Fibroblast of lung (primary cell): ENCODE results near the gene ATP10B. TPM values are rescaled to one million over a fixed set of nuclear protein-coding genes. Genes with fewer than 3 reads are reported as not detected.
"Not testable (repeated sequence)": the region's sequence is repeated elsewhere in the genome, so short reads cannot be mapped to it uniquely, and the experiment has no call there.

Experiments
- DNase-seq, 2 donors: peaks; one replicate each; pipeline versions ENCODE4 v3.0.0 to v3.0.0-alpha.2; 2010; ENCODE audit warnings: low read depth in 2 of 2
- H2AFZ ChIP-seq: 2 replicates; pipeline ENCODE4 v1.5.1; 2012; ENCODE audit warnings: low read length, control low read depth, inconsistent platforms
- H3K27ac ChIP-seq: 2 replicates; pipeline ENCODE4 v1.5.1; 2011; ENCODE audit warnings: low read length, control low read depth; ENCODE audit not compliant: insufficient read depth
- H3K27me3 ChIP-seq: 2 replicates; pipeline ENCODE4 v1.5.1; 2011; ENCODE audit warnings: mild to moderate bottlenecking, low read length; ENCODE audit not compliant: control insufficient read depth, insufficient read depth
- H3K36me3 ChIP-seq: 2 replicates; pipeline ENCODE4 v1.5.1; 2011; ENCODE audit warnings: low read length; ENCODE audit not compliant: control insufficient read depth, insufficient read depth
- H3K4me1 ChIP-seq: 2 replicates; pipeline ENCODE4 v1.5.1; 2011; ENCODE audit warnings: low read length; ENCODE audit not compliant: control insufficient read depth, insufficient read depth; ENCODE audit errors: extremely low read depth
- H3K4me2 ChIP-seq: 2 replicates; pipeline ENCODE4 v1.5.1; 2011; ENCODE audit warnings: low read length, control low read depth; ENCODE audit not compliant: insufficient read depth; ENCODE audit errors: extremely low read depth
- H3K4me3 ChIP-seq, 4 experiments: fragments of 200-600 bp in 1 of 4; sonication (generic) in 1 of 4; replicated peaks in 1 of 4; 2 replicates each; pipeline ENCODE4 v1.5.1; 2011 to 2016; ENCODE audit warnings: low read length in 4 of 4, low read depth in 3 of 4, mild to moderate bottlenecking in 3 of 4, control low read depth in 2 of 4, inconsistent platforms in 1 of 4, mixed read lengths in 1 of 4; ENCODE audit not compliant: insufficient read depth in 1 of 4; ENCODE audit errors: control extremely low read depth in 1 of 4
- H3K79me2 ChIP-seq: 2 replicates; pipeline ENCODE4 v1.5.1; 2012; ENCODE audit warnings: mild to moderate bottlenecking, low read length, inconsistent platforms; ENCODE audit not compliant: control insufficient read depth, insufficient read depth
- H3K9ac ChIP-seq: 2 replicates; pipeline ENCODE4 v1.5.1; 2011; ENCODE audit warnings: mild to moderate bottlenecking, low read length, control low read depth; ENCODE audit not compliant: insufficient read depth
- H3K9me3 ChIP-seq: 2 replicates; pipeline ENCODE4 v1.5.1; 2012; ENCODE audit warnings: low read depth, low read length; ENCODE audit not compliant: control insufficient read depth, insufficient read depth
- H4K20me1 ChIP-seq: 2 replicates; pipeline ENCODE4 v1.5.1; 2011; ENCODE audit warnings: low read length; ENCODE audit not compliant: control insufficient read depth, insufficient read depth; ENCODE audit errors: extremely low read depth
- EZH2 ChIP-seq: IDR thresholded peaks from 2 replicates; pipeline ENCODE4 v1.5.1; 2012; ENCODE audit warnings: low read length, control low read depth, mild to moderate bottlenecking; ENCODE audit errors: missing control alignments
- polyA plus RNA-seq, 2 donors: library from polyadenylated mRNA; depleted of rRNA in 1 of 2; stranded (reverse) in 1 of 2; unstranded in 1 of 2; fragments of >200 nt; gene quantifications; 2 replicates each; pipeline ENCODE4 v1.2.1, GENCODE V29; 2011 to 2012; ENCODE audit warnings: missing spikeins in 1 of 2
- total RNA-seq: library from RNA; depleted of rRNA; stranded (reverse); fragments of >200 nt; gene quantifications from 2 replicates; pipeline ENCODE4 v1.2.1, GENCODE V29; 2014
- TF ChIP-seq, protein P1 (sequence below), 2 donors: IDR thresholded peaks in 1 of 2; conservative IDR thresholded peaks in 1 of 2; 1 replicate in 1 of 2; 2 replicates in 1 of 2; pipeline ENCODE4 v1.5.1; 2011 to 2012; ENCODE audit warnings: low read length in 2 of 2, control low read depth in 1 of 2, inconsistent platforms in 1 of 2, low read depth in 1 of 2, mild to moderate bottlenecking in 1 of 2

The ATP10B gene
- total and polyA plus RNA-seq, 2 donors (not counting 1 experiment from before 2014, with no cell fraction given), result not detected

DNA sequence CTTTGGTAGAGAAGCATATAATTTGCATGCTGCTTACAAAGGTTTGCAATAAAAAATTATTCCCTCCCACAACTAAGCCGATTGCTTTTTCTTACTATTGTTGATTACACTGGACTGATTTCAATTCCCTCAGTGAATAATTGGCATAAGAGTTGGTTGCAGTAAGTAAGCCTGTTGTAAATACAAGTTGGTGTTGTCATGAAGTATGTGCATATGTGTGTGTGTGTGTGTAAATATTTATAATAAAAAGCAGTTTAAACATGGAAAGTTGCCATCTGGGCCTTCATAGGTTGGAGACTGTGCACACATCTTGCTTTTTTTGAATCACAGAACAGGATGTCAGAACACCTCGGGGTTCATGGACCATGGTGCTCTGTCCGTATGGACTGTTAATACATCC is 131.2 kb downstream of the ATP10B start:
- TF ChIP-seq, protein P1, sequence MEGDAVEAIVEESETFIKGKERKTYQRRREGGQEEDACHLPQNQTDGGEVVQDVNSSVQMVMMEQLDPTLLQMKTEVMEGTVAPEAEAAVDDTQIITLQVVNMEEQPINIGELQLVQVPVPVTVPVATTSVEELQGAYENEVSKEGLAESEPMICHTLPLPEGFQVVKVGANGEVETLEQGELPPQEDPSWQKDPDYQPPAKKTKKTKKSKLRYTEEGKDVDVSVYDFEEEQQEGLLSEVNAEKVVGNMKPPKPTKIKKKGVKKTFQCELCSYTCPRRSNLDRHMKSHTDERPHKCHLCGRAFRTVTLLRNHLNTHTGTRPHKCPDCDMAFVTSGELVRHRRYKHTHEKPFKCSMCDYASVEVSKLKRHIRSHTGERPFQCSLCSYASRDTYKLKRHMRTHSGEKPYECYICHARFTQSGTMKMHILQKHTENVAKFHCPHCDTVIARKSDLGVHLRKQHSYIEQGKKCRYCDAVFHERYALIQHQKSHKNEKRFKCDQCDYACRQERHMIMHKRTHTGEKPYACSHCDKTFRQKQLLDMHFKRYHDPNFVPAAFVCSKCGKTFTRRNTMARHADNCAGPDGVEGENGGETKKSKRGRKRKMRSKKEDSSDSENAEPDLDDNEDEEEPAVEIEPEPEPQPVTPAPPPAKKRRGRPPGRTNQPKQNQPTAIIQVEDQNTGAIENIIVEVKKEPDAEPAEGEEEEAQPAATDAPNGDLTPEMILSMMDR (conservative IDR thresholded peaks at IDR 0.05 in 1 of 2, IDR thresholded peaks at IDR 0.05 in 1 of 2; ENCODE audit: low read depth in 1 of 2, low read length in 2 of 2), result no peak
- TF ChIP-seq EZH2, result no peak
- Histone ChIP-seq H3K4me2 (no peak overlapping the region), H3K4me3 (no peak overlapping the region), H3K36me3 (no peaks in the 10 kb centered on the region), H3K79me2 (no peaks in the 10 kb centered on the region), H3K9ac (no peak overlapping the region), H3K27ac (no peak overlapping the region), H3K9me3 (no peaks in the 10 kb centered on the region), H3K4me1 (no peaks in the 10 kb centered on the region), H3K27me3 (no peaks in the 10 kb centered on the region), H2AFZ (no peak overlapping the region), H4K20me1 (no peaks in the 10 kb centered on the region)
- DNase-seq, result no peak

DNA sequence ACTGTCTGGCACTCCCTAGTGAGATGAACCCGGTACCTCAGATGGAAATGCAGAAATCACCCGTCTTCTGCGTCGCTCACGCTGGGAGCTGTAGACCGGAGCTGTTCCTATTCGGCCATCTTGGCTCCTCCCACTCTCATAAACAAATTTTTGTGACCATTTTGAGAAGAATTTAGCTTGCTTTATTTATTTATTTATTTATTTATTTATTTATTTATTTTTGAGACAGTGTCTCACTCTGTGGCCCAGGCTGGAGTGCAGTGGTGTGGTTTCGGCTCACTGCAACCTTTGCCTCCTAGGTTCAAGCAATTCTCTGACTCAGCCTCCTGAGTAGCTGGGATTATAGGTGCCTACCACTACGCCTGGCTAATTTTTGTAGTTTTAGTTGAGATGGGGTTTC is 136.5 kb downstream of the ATP10B start:
- not testable (repeated sequence) for H3K4me3 ChIP-seq, H3K9me3 ChIP-seq, H3K4me2 ChIP-seq, H3K9ac ChIP-seq, H4K20me1 ChIP-seq, DNase-seq, H3K36me3 ChIP-seq, H3K27me3 ChIP-seq, H3K27ac ChIP-seq, H3K4me1 ChIP-seq, H2AFZ ChIP-seq, H3K79me2 ChIP-seq

DNA sequence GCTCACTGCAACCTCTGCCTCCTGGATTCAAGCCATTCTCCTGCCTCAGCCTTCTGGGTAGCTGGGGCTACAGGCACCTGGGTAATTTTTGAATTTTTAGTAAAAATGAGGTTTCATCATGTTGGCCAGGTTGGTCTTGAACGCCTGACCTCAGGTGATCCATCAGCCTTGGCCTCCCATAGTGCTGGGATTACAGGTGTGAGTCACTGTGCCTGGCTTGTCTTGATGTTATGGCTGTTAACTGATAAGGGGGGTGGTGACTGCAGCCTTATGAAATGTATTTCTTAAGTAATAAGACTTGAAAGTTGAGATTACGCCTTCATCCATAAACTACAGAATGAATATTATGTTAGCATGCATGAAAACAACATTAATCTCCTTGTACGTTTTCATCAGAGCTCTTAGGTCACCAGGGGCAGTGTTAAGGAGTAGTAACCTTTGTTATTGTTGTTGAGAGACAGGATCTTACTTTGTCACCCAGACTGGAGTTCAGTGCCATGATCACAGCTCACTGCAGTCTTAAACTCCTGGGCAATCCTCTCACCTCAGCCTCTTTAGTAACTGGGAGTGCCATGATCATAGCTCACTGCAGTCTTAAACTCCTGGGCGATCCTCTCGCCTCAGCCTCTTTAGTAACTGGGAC is 148.3 kb downstream of the ATP10B start:
- DNase-seq, result no peak
- no peak overlapping the region for H3K4me3 ChIP-seq
- no peak overlapping the region for H3K4me2 ChIP-seq
- H3K79me2 ChIP-seq, result no peaks in the 10 kb centered on the region
- no peak overlapping the region for H3K9ac ChIP-seq
- H2AFZ ChIP-seq, result no peak overlapping the region
- TF ChIP-seq EZH2, result no peak
- TF ChIP-seq, protein P1 (conservative IDR thresholded peaks at IDR 0.05 in 1 of 2, IDR thresholded peaks at IDR 0.05 in 1 of 2; ENCODE audit: low read depth in 1 of 2, low read length in 2 of 2), result no peak
- no peaks in the 10 kb centered on the region for H3K4me1 ChIP-seq
- H4K20me1 ChIP-seq, result no peaks in the 10 kb centered on the region
- no peak overlapping the region for H3K27ac ChIP-seq
- H3K27me3 ChIP-seq, result no peaks in the 10 kb centered on the region
- no peaks in the 10 kb centered on the region for H3K9me3 ChIP-seq
- no peaks in the 10 kb centered on the region for H3K36me3 ChIP-seq
